Measurements from ENCODE around the gene CCDC187. TPM values are rescaled to one million over a fixed set of nuclear protein-coding genes. Genes with fewer than 3 reads are reported as not detected.

The CCDC187 gene
- total RNA-seq, 2 donors from 2014 or later: 0.04 to 0.09 TPM

DNA sequence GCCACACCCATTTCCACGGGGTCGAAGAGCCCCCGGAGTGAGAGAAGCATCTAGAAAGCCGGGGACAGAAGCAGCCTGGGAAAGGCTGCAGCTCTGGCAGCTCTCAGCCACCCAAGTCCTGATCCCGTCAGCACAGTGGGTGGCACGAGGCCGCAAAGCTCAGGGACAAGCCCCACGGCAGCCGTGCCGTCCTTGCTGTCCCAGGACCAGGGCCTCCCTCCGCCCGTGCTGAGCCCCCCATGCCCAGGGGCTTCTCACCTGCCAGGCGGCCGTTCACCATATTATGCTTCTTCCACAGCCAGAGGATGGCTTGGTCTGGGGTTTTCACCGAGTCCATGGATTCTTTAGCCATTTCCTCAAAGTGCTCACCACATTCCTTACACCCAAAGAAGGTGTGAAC lies 92.9 kb downstream of the CCDC187 start:
- no peak for DNase-seq
- WGBS, 2 experiments (ENCODE audit: insufficient coverage in 1 of 2, insufficient read length in 1 of 2): 86 to 94% methylated on average over 11 to 15 of the region's 15 CpGs
- TF ChIP-seq, protein P1, sequence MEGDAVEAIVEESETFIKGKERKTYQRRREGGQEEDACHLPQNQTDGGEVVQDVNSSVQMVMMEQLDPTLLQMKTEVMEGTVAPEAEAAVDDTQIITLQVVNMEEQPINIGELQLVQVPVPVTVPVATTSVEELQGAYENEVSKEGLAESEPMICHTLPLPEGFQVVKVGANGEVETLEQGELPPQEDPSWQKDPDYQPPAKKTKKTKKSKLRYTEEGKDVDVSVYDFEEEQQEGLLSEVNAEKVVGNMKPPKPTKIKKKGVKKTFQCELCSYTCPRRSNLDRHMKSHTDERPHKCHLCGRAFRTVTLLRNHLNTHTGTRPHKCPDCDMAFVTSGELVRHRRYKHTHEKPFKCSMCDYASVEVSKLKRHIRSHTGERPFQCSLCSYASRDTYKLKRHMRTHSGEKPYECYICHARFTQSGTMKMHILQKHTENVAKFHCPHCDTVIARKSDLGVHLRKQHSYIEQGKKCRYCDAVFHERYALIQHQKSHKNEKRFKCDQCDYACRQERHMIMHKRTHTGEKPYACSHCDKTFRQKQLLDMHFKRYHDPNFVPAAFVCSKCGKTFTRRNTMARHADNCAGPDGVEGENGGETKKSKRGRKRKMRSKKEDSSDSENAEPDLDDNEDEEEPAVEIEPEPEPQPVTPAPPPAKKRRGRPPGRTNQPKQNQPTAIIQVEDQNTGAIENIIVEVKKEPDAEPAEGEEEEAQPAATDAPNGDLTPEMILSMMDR (conservative IDR thresholded peaks at IDR 0.05): no peak

DNA sequence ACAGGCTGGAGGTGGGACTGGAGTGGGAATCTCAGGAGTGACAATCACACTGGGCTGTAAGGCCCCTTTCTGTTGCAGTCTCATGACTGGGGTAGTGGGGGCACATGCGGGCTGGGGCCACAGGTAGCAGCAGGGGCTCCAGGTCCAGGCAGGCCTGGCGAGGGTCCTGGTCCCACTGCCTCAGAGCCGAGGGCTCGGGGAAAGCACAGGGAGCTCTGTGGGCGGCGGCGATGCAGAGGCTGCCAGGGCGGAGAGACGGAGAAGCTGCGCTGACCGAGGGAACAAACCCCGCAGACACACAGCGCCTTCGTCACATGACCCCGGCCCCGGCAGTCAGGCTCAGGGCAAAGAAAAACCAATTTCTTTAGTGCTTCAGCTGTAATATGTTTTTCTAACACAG lies 93.6 kb downstream of the CCDC187 start:
- Histone ChIP-seq H3K27ac (ENCODE audit: low read depth, low read length) (no peak overlapping the region), H3K9me3 (ENCODE audit: control insufficient read depth, low read length) (peaks cover 10% of the 10 kb centered on the region), H3K4me1 (ENCODE audit: control insufficient read depth, insufficient read depth, low read length) (no peaks in the 10 kb centered on the region), H3K9ac (ENCODE audit: extremely low read depth, low read length, poor library complexity, severe bottlenecking) (no peak overlapping the region), H3K4me3 (ENCODE audit: low read length) (no peak overlapping the region), H3K36me3 (ENCODE audit: control insufficient read depth, insufficient read depth, low read length) (peaks cover 22% of the 10 kb centered on the region), H3K27me3 (ENCODE audit: control insufficient read depth, insufficient read depth, low read length, poor library complexity, severe bottlenecking) (peaks cover 10% of the 10 kb centered on the region)
- H3K27me3 Mint-ChIP-seq (ENCODE audit: insufficient read depth): no peaks in the 10 kb centered on the region
- DNase-seq: no peak
- no peaks in the 10 kb centered on the region for H3K4me1 Mint-ChIP-seq
- H3K9me3 Mint-ChIP-seq: peaks cover 3% of the 10 kb centered on the region
- no peak overlapping the region for H3K27ac Mint-ChIP-seq
- H3K4me3 Mint-ChIP-seq: no peak overlapping the region
- H3K36me3 Mint-ChIP-seq (ENCODE audit: low read depth): peaks cover 34% of the 10 kb centered on the region
- TF ChIP-seq, protein P1 (conservative IDR thresholded peaks at IDR 0.05): no peak
- WGBS, 2 experiments (ENCODE audit: insufficient coverage in 1 of 2, insufficient read length in 1 of 2): 93 to 94% methylated on average over 7 to 16 of the region's 16 CpGs

More for the DNA sequence above, 92.9 kb downstream of the CCDC187 start:
- H3K36me3 ChIP-seq (ENCODE audit: control insufficient read depth, insufficient read depth, low read length): peaks cover 24% of the 10 kb centered on the region
- Mint-ChIP-seq H3K4me1 (no peaks in the 10 kb centered on the region), H3K27ac (no peak overlapping the region), H3K4me3 (no peak overlapping the region), H3K36me3 (ENCODE audit: low read depth) (peaks cover 40% of the 10 kb centered on the region), H3K27me3 (ENCODE audit: insufficient read depth) (no peaks in the 10 kb centered on the region), H3K9me3 (peaks cover 3% of the 10 kb centered on the region)
- no peak overlapping the region for H3K4me3 ChIP-seq (ENCODE audit: low read length)
- peaks cover 10% of the 10 kb centered on the region for H3K9me3 ChIP-seq (ENCODE audit: control insufficient read depth, low read length)
- H3K4me1 ChIP-seq (ENCODE audit: control insufficient read depth, insufficient read depth, low read length): no peaks in the 10 kb centered on the region
- no peak overlapping the region for H3K27ac ChIP-seq (ENCODE audit: low read depth, low read length)
- peaks cover 3% of the 10 kb centered on the region for H3K27me3 ChIP-seq (ENCODE audit: control insufficient read depth, insufficient read depth, low read length, poor library complexity, severe bottlenecking)
- H3K9ac ChIP-seq (ENCODE audit: extremely low read depth, low read length, poor library complexity, severe bottlenecking): no peak overlapping the region

DNA sequence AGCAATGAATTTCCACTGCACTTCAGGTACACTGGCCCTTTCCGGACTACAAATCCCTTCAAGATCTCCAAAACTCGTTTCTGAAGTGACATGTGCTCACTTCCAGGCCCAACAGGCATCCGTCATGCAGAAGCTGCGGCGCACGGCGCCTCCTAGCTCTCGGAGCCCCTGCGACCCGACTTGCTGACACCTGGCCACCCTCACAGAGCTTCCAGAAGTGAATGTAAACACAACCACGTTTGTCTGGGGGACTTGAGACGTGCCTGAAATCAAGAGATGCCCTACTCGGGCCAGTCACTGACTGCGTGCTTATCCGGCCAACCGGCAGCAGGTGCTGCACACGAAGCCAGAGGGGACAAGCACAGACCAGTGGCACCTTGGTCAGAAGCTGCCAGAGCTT lies 94.1 kb downstream of the CCDC187 start:
- H3K27me3 ChIP-seq (ENCODE audit: control insufficient read depth, insufficient read depth, low read length, poor library complexity, severe bottlenecking): peaks cover 13% of the 10 kb centered on the region
- H3K27ac Mint-ChIP-seq: no peak overlapping the region
- H3K4me1 Mint-ChIP-seq: no peaks in the 10 kb centered on the region
- TF ChIP-seq, protein P1 (conservative IDR thresholded peaks at IDR 0.05): no peak
- no peak overlapping the region for H3K27ac ChIP-seq (ENCODE audit: low read depth, low read length)
- 85 to 87% methylated on average over 13 to 17 of the region's 17 CpGs for WGBS, 2 experiments (ENCODE audit: insufficient coverage in 1 of 2, insufficient read length in 1 of 2)
- peaks cover 17% of the 10 kb centered on the region for H3K36me3 ChIP-seq (ENCODE audit: control insufficient read depth, insufficient read depth, low read length)
- H3K4me3 Mint-ChIP-seq: no peak overlapping the region
- peaks cover 3% of the 10 kb centered on the region for H3K9me3 Mint-ChIP-seq
- no peak overlapping the region for H3K4me3 ChIP-seq (ENCODE audit: low read length)
- peaks cover 10% of the 10 kb centered on the region for H3K9me3 ChIP-seq (ENCODE audit: control insufficient read depth, low read length)
- DNase-seq: no peak
- no peak overlapping the region for H3K9ac ChIP-seq (ENCODE audit: extremely low read depth, low read length, poor library complexity, severe bottlenecking)
- H3K36me3 Mint-ChIP-seq (ENCODE audit: low read depth): peaks cover 29% of the 10 kb centered on the region
- H3K27me3 Mint-ChIP-seq (ENCODE audit: insufficient read depth): peaks cover 1% of the 10 kb centered on the region
- no peaks in the 10 kb centered on the region for H3K4me1 ChIP-seq (ENCODE audit: control insufficient read depth, insufficient read depth, low read length)

Data from endodermal cell (in vitro differentiated cells).